ENCODE data around the gene GNB1. TPM values are rescaled to one million over a fixed set of nuclear protein-coding genes. Genes with fewer than 3 reads are reported as not detected.
A peak's percentile ranks its signal among the peaks of the same experiment; 100 is the strongest.

The GNB1 gene
- total and polyA plus RNA-seq, 9 of the 15 experiments (the other 6 are each of a cell fraction or from before 2014, with no cell fraction given), result 34.3 to 388 (median 114) TPM

- TF ChIP-seq MBD1 (CRISPR knock-in tag; IDR thresholded peaks at IDR 0.05) (no peak), PTTG1 (tag; IDR thresholded peaks at IDR 0.05; ENCODE audit: low read depth) (no peak), SP2 (IDR thresholded peaks at IDR 0.05; ENCODE audit: extremely low read depth, low read depth, low read length, poor library complexity, severe bottlenecking) (no peak), GTF3C2 (IDR thresholded peaks at IDR 0.05; ENCODE audit: borderline replicate concordance, extremely low read depth, insufficient read length) (no peak), SNAPC5 (CRISPR knock-in tag; IDR thresholded peaks at IDR 0.05) (no peak), RBM15 (IDR thresholded peaks at IDR 0.05; ENCODE audit: insufficient read depth, low read length) (no peak), HDAC3 (IDR thresholded peaks at IDR 0.05; ENCODE audit: borderline replicate concordance, partially characterized antibody) (peak; percentile 50), NCOR1 (IDR thresholded peaks at IDR 0.05) (peak; percentile 88), RFX7 (CRISPR knock-in tag; IDR thresholded peaks at IDR 0.05) (no peak), NONO (IDR thresholded peaks at IDR 0.05; ENCODE audit: low read depth in 2 of 2, low read length in 1 of 2) (peak in 1 of 2 experiments; percentile 27; a peak in 1 of 4 replicates), ZNF253 (CRISPR knock-in tag; conservative IDR thresholded peaks at IDR 0.05) (no peak), ZNF41 (CRISPR knock-in tag; conservative IDR thresholded peaks at IDR 0.05) (no peak), ZNF274 (IDR thresholded peaks at IDR 0.05; ENCODE audit: borderline replicate concordance, low read depth, low read length) (no peak), ZSCAN29 (IDR thresholded peaks at IDR 0.05) (no peak), DIDO1 (tag; IDR thresholded peaks at IDR 0.05; ENCODE audit: low read depth) (no peak), HMGXB4 (CRISPR knock-in tag; IDR thresholded peaks at IDR 0.05) (no peak), RB1 (IDR thresholded peaks at IDR 0.05; ENCODE audit: low read depth) (0 out of 2 replicates have a peak, but pooled peaks have one; percentile 20), ZNF780A (CRISPR knock-in tag; IDR thresholded peaks at IDR 0.05) (no peak), DDX20 (tag; IDR thresholded peaks at IDR 0.05; ENCODE audit: low read depth) (no peak), ESRRB (CRISPR knock-in tag; IDR thresholded peaks at IDR 0.05; ENCODE audit: borderline replicate concordance) (no peak), ZNF717 (CRISPR knock-in tag; IDR thresholded peaks at IDR 0.05) (no peak), HDAC2 (IDR thresholded peaks at IDR 0.05) (peak; percentile 91)
Measured at GRCh38 chr1:1883092-1883873, 7.6 kb downstream of the GNB1 start (continued).
